GM12878 (cell line): ENCODE data around the gene TRIM69.

Experiments used
- POLR2A ChIP-seq: IDR thresholded peaks from 2 replicates; pipeline ENCODE4 v1.6.1; 2011; ENCODE audit warnings: low read depth, mild to moderate bottlenecking, low read length
- ZNF217 ChIP-seq: fragments of 450-650 bp; IDR thresholded peaks from 2 replicates; pipeline ENCODE4 v1.6.1; 2017; ENCODE audit warnings: antibody characterized with exemption, mild to moderate bottlenecking
- TF ChIP-seq, protein P1 (sequence below): fragments of 450-650 bp; IDR thresholded peaks from 2 replicates; pipeline ENCODE4 v1.6.1; 2017; ENCODE audit warnings: mild to moderate bottlenecking, low read depth, inconsistent platforms; ENCODE audit not compliant: poor library complexity, severe bottlenecking
- TF ChIP-seq, protein P2 (sequence below), 3 experiments: IDR thresholded peaks in 2 of 3; conservative IDR thresholded peaks in 1 of 3; 2 replicates each; pipeline ENCODE4 v1.5.1; 2011; ENCODE audit warnings: low read depth in 3 of 3, low read length in 3 of 3, mild to moderate bottlenecking in 3 of 3, control low read depth in 2 of 3, moderate library complexity in 2 of 3, inconsistent platforms in 1 of 3, mixed read lengths in 1 of 3; ENCODE audit not compliant: control insufficient read depth in 2 of 3, insufficient read depth in 1 of 3; ENCODE audit errors: extremely low read depth in 1 of 3
- TF ChIP-seq, protein P3 (sequence below): fragments of 450-650 bp; IDR thresholded peaks from 2 replicates; pipeline ENCODE4 v1.6.1; 2018; ENCODE audit warnings: borderline replicate concordance, mild to moderate bottlenecking; ENCODE audit not compliant: partially characterized antibody

GRCh38 chr15:44726136-44726535 lies 10.2 kb upstream of the TRIM69 start:
- TF ChIP-seq, protein P1, sequence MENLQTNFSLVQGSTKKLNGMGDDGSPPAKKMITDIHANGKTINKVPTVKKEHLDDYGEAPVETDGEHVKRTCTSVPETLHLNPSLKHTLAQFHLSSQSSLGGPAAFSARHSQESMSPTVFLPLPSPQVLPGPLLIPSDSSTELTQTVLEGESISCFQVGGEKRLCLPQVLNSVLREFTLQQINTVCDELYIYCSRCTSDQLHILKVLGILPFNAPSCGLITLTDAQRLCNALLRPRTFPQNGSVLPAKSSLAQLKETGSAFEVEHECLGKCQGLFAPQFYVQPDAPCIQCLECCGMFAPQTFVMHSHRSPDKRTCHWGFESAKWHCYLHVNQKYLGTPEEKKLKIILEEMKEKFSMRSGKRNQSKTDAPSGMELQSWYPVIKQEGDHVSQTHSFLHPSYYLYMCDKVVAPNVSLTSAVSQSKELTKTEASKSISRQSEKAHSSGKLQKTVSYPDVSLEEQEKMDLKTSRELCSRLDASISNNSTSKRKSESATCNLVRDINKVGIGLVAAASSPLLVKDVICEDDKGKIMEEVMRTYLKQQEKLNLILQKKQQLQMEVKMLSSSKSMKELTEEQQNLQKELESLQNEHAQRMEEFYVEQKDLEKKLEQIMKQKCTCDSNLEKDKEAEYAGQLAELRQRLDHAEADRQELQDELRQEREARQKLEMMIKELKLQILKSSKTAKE = no peak
- no peak for TF ChIP-seq ZNF217
- TF ChIP-seq, protein P2, sequence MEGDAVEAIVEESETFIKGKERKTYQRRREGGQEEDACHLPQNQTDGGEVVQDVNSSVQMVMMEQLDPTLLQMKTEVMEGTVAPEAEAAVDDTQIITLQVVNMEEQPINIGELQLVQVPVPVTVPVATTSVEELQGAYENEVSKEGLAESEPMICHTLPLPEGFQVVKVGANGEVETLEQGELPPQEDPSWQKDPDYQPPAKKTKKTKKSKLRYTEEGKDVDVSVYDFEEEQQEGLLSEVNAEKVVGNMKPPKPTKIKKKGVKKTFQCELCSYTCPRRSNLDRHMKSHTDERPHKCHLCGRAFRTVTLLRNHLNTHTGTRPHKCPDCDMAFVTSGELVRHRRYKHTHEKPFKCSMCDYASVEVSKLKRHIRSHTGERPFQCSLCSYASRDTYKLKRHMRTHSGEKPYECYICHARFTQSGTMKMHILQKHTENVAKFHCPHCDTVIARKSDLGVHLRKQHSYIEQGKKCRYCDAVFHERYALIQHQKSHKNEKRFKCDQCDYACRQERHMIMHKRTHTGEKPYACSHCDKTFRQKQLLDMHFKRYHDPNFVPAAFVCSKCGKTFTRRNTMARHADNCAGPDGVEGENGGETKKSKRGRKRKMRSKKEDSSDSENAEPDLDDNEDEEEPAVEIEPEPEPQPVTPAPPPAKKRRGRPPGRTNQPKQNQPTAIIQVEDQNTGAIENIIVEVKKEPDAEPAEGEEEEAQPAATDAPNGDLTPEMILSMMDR (IDR thresholded peaks at IDR 0.05 in 2 of 3, conservative IDR thresholded peaks at IDR 0.05 in 1 of 3; ENCODE audit: control insufficient read depth in 2 of 3, extremely low read depth in 1 of 3, insufficient read depth in 1 of 3, low read depth in 3 of 3, low read length in 3 of 3) = no peak
- TF ChIP-seq, protein P3, sequence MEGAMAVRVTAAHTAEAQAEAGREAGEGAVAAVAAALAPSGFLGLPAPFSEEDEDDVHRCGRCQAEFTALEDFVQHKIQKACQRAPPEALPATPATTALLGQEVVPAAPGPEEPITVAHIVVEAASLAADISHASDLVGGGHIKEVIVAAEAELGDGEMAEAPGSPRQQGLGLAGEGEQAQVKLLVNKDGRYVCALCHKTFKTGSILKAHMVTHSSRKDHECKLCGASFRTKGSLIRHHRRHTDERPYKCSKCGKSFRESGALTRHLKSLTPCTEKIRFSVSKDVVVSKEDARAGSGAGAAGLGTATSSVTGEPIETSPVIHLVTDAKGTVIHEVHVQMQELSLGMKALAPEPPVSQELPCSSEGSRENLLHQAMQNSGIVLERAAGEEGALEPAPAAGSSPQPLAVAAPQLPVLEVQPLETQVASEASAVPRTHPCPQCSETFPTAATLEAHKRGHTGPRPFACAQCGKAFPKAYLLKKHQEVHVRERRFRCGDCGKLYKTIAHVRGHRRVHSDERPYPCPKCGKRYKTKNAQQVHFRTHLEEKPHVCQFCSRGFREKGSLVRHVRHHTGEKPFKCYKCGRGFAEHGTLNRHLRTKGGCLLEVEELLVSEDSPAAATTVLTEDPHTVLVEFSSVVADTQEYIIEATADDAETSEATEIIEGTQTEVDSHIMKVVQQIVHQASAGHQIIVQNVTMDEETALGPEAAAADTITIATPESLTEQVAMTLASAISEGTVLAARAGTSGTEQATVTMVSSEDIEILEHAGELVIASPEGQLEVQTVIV = no peak
- no peak for TF ChIP-seq POLR2A
